NCI-H2171 (cell line): ENCODE measurements around the gene SLC25A40.

Source experiments
- DNase-seq: peaks from one replicate; lab custom pipeline; 2025; lab: John Stamatoyannopoulos, UW

SLC25A40 gene

GRCh38 chr7:87784424-87784823, 91.7 kb downstream of the SLC25A40 start:
- DNase-seq = no peak
